HK-2 (cell line): Measurements from ENCODE around the gene ACACB.

Experiments
- DNase-seq: peaks from one replicate; pipeline ENCODE4 v3.0.0-alpha.2; 2018; ENCODE audit not compliant: unreplicated experiment

The ACACB gene

DNA sequence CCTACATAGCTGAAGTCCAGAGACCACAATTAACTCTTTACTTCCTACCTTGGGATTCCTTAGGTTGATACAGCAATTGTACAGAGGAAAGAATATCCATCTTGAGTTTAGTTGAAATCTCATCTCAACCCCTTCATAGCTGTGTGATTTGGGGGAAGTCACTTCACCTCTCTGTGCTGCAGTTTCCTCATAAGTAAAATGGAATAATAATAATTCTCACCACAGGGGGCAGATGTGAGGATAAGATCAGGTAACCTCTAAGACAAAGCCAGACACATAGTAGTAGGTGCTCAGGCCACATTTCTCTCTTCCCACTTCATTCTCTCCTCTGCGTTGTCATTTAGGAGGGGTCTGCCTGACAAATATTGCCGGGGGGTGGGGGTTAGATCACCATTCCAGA is 186.0 kb downstream of the ACACB start:
- no peak for DNase-seq

DNA sequence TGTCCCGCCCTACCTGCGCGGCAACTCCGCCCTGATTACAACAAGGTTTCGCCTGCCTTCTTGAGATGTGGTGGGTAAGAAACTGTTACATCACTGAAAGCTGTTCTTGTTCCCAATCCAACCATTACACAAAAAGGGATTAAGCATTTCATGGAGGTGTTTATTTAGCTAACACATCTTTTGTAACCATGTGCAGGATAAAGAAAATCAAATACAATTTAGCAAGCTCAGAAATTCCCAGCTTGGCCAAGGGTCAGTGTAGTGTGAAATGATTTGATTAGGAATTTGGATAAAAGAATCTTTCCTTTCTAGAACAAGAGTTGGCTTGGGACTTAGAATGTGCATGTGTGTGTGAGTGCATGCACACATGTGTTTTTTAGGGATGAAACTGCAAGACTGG is 186.4 kb downstream of the ACACB start:
- DNase-seq, result no peak

DNA sequence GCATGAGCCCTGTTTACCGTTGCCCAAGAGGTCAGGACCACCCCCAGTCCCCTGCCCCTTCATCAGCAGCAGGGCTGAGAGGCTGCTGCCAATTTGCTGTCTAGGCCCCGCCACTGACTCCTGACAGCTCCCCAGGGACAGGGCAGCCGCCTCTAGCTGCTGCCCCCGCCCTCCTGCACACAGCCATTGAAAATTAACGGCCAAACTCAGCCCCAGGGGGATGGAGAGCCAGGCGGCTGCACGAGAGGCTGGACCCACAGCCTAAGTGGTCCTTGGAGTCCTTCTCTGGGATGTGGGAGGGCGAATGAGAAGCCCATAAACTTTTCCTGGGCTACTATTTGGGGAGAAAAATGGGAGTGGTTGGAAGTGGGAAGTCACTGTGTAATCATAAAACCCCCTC is 188.1 kb downstream of the ACACB start:
- no peak for DNase-seq

DNA sequence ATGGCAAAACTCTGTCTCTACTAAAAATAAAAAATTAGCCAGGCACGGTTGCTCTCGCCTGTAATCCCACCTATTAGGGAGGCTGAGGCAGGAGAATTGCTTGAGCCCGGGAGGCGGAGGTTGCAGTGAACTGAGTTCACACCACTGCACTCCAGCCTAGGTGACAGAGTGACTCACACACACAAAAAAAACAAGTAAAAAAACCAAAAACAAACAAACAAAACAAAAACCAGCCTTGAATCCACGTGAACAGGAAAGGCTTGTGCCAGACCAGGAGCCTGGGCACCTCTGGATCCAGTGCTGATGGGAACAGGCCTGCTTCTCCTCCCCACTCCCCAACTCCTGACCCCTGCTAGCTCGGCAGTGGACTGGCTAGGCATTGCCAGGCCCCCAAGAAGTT is 189.2 kb downstream of the ACACB start:
- no peak for DNase-seq

DNA sequence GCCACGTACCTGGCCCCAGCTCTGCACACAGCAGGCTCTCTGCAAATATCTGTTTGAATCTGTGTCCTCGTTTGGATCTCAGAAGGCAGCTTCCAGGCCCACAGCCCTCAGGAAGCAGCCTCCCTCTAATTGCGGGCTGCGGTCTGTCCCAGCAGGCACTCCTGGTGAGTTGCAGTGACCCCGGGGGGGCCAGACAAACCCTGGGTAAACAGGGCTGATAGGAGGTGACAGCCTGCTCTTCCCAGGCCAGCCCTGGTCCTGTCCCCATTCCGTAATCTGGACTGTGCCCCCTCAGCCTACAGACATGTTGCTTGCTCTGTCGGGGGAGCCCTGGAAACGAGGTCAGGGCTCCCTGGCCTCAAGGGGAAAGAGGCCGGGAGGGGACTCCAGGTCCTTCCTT is 190.7 kb downstream of the ACACB start:
- DNase-seq, result no peak

DNA sequence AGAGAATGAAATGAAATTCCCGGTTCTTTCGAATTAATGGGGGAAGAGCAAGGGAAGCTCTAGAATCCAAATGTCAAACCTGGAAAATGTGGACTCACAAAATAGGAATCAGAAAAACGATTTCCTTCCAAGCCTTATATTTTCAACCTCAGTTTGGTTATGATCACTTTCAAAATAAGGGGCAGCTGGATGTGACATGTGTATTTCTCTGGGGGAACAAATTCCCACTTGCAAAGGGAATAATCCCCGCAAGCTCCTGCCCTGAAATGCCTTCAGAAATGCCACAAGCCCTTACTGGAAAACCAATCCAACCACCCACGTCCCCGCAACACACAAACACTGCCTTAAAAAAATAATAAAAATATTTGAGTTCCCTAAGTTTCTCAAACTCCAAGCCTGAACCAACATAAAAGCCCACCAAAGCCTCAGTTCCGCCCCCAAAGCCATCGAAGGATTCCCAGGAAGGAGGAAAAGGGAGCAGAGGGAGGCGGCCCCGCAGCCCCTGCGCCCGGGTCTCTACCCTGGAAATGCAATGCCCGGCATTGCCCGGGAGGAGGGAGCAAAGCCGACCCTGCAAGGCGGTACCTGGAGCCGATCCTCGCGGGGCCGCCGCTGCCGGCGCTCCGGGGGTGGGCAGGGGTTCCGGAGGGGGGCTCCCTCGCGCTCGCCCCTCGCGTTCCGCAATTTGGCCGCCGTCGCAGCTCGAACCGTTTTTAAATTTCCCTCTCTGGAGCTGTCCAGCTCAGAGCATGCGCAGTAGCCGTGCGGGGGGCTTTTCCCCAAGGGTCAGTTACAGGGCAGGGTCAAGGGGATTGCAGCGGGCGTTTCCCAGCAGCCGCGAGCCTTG is 192.4 kb downstream of the ACACB start, which contains the start of gene FOXN4:
TSS of gene FOXN4 (minus strand) at position 751 of the 847 bp plus-strand sequence. CDS start 963 bp downstream, outside the sequence.
- no peak for DNase-seq

DNA sequence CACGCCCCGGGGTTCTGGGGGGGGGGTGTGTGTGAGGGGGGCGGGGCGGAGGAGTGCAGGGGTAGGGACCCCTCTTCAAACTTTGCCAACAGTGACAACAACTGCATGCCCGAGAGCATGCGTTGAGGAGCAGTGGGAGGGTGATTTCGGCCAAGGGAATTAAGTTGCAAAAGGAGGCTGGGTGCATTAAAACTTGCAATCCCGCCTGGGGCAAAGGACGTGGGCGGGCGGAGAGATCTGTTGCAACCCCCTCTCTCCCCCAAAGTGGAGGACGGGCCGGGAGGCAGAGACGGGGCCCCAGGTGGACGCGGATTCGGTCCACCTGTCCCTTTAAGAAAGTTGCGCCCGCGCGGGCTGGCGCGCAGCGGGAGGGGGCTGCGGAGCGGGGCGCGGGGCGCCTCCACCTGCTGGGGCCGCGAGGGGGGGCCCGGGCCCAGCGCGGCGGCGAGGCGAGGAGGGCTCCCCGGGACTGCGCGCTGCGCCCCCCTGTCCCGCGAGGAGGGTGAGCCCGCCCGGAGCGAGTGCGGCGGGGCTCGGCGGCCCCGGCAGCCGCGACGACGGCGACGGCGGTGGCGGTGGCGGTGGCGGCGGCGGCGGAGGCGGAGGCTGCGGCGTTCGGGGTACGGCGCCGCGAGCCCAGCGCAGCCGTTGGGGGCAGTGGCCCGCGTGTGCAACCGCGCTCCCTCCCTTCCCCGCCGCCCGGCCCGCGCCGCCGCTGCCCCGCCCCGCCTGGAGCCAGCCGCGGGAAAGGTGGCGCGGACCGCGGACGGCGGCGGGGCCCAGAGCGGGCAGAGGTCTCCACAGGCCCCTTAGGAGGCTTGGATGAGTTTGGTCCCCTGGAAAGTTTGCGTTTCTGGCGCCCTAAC is 193.2 kb downstream of the ACACB start:
- no peak for DNase-seq

DNA sequence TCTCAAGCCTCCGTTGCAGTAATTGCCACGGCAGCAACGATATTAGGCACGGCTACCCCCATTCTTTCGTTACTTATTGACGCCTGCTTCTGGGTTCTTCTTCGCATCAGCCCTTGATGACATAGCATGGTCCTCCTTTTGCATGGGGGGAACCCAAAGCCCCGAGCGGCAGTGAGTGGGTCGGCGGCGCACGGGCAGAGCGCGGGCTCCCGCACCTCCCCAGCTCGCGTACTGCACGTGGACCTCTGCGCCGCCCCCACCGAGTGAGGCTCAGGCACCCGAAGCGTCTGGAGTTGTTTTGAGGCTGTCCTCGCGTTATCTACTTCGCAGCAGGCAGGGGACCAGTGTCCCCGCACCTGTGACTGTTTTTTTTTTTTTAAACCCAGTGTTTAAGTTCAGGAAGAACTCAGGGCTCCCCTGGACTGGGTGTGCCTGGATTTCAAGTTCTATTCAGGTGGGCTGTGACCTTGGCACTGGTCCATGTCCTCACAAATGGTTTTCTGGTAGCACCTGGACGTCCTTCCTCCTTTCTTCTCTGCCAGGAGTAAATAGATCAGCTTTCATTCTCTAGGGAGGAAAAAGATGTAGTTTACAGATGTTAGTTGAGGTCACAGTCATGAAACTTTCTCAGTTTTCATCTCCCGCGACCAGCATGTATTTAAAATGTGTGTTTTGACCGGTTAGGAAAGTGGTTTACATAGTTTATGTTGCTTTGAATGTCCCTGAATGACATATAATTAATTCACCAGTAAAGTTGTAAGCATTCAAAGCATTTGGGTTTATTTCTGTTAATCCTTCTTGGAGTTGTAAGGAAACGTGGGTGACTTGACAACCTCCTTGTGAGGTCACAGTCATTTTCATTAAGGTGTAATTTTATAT is 194.1 kb downstream of the ACACB start:
- no peak for DNase-seq
